Mammary epithelial cell (primary cell): ENCODE data around the gene FOXN3.

Experiments
- EZH2 ChIP-seq: IDR thresholded peaks from 2 replicates; pipeline ENCODE4 v1.6.1; 2012; ENCODE audit warnings: low read length, inconsistent platforms, borderline replicate concordance
- TF ChIP-seq, protein P1 (sequence below), 2 donors: IDR thresholded peaks in 1 of 2; conservative IDR thresholded peaks in 1 of 2; 2 replicates each; pipeline ENCODE4 v1.5.1; 2011 to 2012; ENCODE audit warnings: inconsistent platforms in 2 of 2, low read length in 2 of 2, mild to moderate bottlenecking in 2 of 2, control low read depth in 1 of 2, low read depth in 1 of 2; ENCODE audit not compliant: insufficient read depth in 1 of 2; ENCODE audit errors: extremely low read depth in 1 of 2

DNA sequence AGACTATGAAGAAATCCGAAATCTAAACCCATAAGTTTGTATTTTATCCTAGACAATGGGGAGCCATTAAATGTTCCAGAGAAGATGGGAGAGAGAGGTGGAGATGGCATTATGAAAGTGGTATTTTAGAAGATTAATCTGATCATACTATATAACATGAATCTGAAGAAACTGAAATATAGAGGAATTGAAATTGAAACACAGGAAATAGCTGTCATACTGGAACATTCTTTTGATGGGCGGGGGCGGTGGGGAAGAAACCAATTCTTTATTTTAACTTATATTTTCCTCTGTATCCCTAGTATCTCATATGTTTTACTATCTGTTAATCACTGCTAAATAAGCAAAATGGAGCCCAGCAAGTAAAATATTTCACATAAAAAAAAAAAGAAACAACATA, 27.0 kb upstream of the FOXN3 start:
- TF ChIP-seq, protein P1, sequence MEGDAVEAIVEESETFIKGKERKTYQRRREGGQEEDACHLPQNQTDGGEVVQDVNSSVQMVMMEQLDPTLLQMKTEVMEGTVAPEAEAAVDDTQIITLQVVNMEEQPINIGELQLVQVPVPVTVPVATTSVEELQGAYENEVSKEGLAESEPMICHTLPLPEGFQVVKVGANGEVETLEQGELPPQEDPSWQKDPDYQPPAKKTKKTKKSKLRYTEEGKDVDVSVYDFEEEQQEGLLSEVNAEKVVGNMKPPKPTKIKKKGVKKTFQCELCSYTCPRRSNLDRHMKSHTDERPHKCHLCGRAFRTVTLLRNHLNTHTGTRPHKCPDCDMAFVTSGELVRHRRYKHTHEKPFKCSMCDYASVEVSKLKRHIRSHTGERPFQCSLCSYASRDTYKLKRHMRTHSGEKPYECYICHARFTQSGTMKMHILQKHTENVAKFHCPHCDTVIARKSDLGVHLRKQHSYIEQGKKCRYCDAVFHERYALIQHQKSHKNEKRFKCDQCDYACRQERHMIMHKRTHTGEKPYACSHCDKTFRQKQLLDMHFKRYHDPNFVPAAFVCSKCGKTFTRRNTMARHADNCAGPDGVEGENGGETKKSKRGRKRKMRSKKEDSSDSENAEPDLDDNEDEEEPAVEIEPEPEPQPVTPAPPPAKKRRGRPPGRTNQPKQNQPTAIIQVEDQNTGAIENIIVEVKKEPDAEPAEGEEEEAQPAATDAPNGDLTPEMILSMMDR (conservative IDR thresholded peaks at IDR 0.05 in 1 of 2, IDR thresholded peaks at IDR 0.05 in 1 of 2; ENCODE audit: extremely low read depth in 1 of 2, insufficient read depth in 1 of 2, low read depth in 1 of 2, low read length in 2 of 2): no peak
- no peak for TF ChIP-seq EZH2
